ENCODE measurements around the gene LRRC51.

The LRRC51 gene

GRCh38 chr11:72080326-72081183, at the start of gene LRRC51, which contains the start of gene NUMA1:
Gene LRRC51, plus strand, starts transcription at chr11:72080850. Its CDS starts 8,234 bp downstream, at chr11:72089084.
Gene NUMA1, minus strand, starts transcription at chr11:72080542. Its CDS starts 44,599 bp downstream, at chr11:72035943.
- peak; percentile 75 to 100 (median 99) for DNase-seq

GRCh38 chr11:72036687-72037086, 44.0 kb upstream of the LRRC51 start:
- no peak for DNase-seq

- DNase-seq, result peak in 1 of 58 donors; percentile 40
Observed at GRCh38 chr11:72037554-72038311, 42.9 kb upstream of the LRRC51 start.

GRCh38 chr11:72038491-72038890, 42.2 kb upstream of the LRRC51 start:
- peak in 52 of 58 donors; percentile 18 to 86 (median 55) for DNase-seq

GRCh38 chr11:72039031-72039855, 41.4 kb upstream of the LRRC51 start:
- peak in 4 of 58 donors; percentile 6 to 36 (median 21) for DNase-seq

GRCh38 chr11:72039856-72040401, 40.7 kb upstream of the LRRC51 start:
- DNase-seq, result peak in 7 of 58 donors; percentile 40 to 65 (median 50)

- DNase-seq, result peak; percentile 47 to 98 (median 92)
Observed at GRCh38 chr11:72040491-72041363, 39.9 kb upstream of the LRRC51 start.

GRCh38 chr11:72041364-72042063, 39.1 kb upstream of the LRRC51 start:
- peak; percentile 42 to 92 (median 82) for DNase-seq

GRCh38 chr11:72042064-72042745, 38.4 kb upstream of the LRRC51 start:
- DNase-seq, result no peak

- DNase-seq, result peak in 13 of 58 donors; percentile 6 to 56 (median 25)
Observed at GRCh38 chr11:72045849-72046248, 34.8 kb upstream of the LRRC51 start.

- DNase-seq, result peak in 3 of 58 donors; percentile 24 to 28 (median 26)
Observed at GRCh38 chr11:72048766-72049460, 31.7 kb upstream of the LRRC51 start.

GRCh38 chr11:72058416-72059034, 22.1 kb upstream of the LRRC51 start:
- DNase-seq, result no peak

- DNase-seq, result no peak
Observed at GRCh38 chr11:72061739-72062396, 18.8 kb upstream of the LRRC51 start.

GRCh38 chr11:72066855-72067254, 13.8 kb upstream of the LRRC51 start:
- DNase-seq, result no peak

- DNase-seq, result no peak
Observed at GRCh38 chr11:72067266-72067665, 13.4 kb upstream of the LRRC51 start.

GRCh38 chr11:72067676-72068075, 13.0 kb upstream of the LRRC51 start:
- DNase-seq, result no peak

- peak in 1 of 58 donors; percentile 37 for DNase-seq
Observed at GRCh38 chr11:72069200-72069599, 11.4 kb upstream of the LRRC51 start.

Measured in anterior cingulate cortex (tissue), 58 donors.